ENCODE measurements around the gene SCNN1B. TPM values are rescaled to one million over a fixed set of nuclear protein-coding genes. Genes with fewer than 3 reads are reported as not detected.

SCNN1B gene
- total RNA-seq, 2 experiments from 2014 or later = not detected

DNA sequence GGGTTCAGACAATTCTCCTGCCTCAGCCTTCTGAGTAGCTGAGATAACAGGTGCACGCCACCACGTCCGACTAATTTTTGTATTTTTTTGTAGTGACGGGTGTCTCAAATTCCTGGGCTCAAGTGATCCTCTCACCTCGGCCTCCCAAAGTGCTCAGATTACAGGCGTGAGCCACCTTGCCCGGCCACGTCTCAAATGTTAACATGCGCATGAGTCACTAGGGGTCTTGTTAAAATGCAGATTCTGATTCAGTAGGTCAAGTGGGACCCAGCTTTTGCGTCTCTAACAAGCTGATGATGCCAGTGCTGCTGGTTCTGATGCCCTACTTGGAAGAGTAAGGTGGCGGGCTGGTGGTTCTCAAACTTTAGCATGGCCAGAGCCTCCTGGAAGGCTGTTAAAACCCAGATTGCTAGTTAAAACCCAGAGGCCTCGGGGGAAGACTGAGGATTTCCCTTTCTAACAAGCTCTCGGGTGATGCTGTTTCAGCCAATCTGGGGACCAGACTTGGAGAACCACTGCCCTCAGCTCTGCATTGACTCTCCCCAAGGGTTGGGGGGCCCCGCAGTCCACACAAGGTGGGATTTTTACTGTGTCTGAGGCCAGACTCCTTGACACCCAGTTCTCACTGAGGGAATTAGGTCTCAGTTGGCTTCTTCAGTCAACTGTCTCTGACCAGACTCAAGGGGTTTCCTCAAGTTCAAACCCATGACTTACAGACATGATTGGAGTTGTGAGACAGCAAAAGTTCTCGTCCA, 17.9 kb downstream of the SCNN1B start:
- Mint-ChIP-seq H3K27ac (no peak overlapping the region), H3K4me1 (no peaks in the 10 kb centered on the region), H3K27me3 (peaks cover 6% of the 10 kb centered on the region), H3K4me3 (no peak overlapping the region), H3K9me3 (no peaks in the 10 kb centered on the region), H3K36me3 (no peaks in the 10 kb centered on the region)
- POLR2A ChIA-PET = no interaction called here
- no peak for ATAC-seq (ENCODE audit: low read depth)
- no peak for DNase-seq

DNA sequence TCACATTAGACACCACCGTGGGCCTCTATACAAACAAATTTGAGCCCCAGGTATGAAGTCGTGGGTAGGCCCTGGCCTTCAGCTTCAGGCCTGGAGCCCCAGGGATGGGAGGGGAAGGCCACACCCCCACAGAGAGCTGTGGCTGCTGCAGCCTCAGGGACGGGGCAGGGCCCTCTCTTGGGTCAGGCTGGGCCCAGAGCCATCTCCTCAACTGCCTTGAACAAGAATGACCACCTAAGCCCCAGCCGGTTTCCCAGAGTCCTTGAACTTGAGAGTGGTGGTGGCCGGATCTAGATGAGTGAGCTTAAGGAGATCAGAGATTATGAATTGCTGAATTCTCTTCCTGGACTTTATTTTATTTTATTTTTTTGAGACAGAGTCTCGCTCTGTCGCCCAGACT, 18.6 kb downstream of the SCNN1B start:
- Mint-ChIP-seq H3K4me1 (no peaks in the 10 kb centered on the region), H3K27ac (no peak overlapping the region), H3K9me3 (no peaks in the 10 kb centered on the region), H3K36me3 (no peaks in the 10 kb centered on the region), H3K4me3 (no peak overlapping the region), H3K27me3 (peaks cover 6% of the 10 kb centered on the region)
- ATAC-seq (ENCODE audit: low read depth) (no peak), DNase-seq (no peak)
- POLR2A ChIA-PET = no interaction called here

DNA sequence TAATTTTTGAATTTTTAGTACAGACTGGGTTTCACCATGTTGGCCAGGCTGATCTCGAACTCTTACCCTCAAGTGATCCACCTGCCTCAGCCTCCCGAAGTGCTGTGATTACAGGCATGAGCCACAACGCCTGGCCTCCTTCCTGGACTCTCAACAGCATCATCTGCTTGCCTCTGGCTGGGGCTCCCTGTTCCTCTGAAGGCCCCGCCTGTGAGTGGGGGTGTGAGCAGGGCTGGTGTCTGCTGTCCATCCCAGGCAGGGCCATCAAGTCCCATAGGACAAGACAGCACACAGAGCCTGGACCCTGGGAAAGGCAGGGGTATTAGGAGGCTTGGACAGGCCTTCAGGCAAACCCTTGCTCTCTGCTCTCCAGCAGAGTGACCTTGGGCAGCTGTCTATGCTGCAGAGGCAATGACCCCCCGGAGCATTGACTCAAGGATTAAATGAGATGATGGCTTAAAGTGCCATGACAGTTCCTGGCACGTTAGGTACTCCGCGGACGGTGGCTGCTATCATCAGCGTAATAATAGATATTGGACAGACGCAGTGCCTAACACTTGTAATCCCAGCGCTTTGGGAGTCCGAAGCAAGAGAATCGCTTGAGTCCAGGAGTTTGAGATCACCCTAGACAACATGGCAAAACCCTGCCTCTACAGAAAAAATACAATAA, 19.2 kb downstream of the SCNN1B start:
- POLR2A ChIA-PET = no interaction called here
- ATAC-seq (ENCODE audit: low read depth) = no peak
- Mint-ChIP-seq H3K27me3 (peaks cover 6% of the 10 kb centered on the region), H3K4me1 (no peaks in the 10 kb centered on the region), H3K4me3 (no peak overlapping the region), H3K36me3 (no peaks in the 10 kb centered on the region), H3K27ac (no peak overlapping the region), H3K9me3 (no peaks in the 10 kb centered on the region)
- no peak for DNase-seq

DNA sequence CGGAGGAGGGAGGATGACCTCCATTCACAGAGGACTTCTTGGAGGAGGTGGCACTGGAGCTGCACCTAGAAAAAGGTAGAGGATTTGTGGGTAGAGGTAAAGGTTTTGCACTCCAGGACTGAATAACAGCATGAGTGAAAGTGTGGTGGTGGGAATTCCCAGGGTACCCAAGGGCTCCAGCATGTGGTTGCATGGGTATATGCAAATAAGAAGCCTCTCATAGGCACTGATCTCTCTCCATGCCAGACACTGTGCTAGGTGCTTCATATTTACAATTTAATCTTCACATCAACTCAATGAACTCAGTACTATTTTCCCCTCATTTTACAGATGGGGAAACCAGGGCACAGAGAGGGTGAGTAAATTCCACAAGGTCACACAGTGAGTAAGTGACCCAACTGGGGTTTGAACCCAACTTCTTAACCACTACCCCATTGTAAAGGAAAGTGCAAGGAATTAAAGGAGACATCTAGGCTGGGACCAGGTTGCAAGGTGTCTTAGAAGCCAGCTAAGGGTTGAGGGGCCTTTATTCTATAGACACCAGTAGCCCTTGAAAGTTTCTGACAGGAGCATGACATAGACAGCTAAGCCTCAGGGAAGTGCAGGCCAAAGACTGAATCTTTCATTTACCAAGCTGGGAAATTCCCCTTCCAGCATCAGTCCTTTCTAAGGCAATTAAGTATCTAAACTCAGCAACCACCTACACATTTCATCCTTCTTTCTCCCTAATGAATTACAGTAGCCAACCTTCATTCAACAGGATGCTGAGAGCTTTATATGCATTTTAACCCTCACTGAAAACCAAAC, 21.3 kb downstream of the SCNN1B start:
- peaks cover 6% of the 10 kb centered on the region for H3K27me3 Mint-ChIP-seq
- H3K36me3 Mint-ChIP-seq = no peaks in the 10 kb centered on the region
- no peak overlapping the region for H3K27ac Mint-ChIP-seq
- no peaks in the 10 kb centered on the region for H3K4me1 Mint-ChIP-seq
- ATAC-seq (ENCODE audit: low read depth) = no peak
- no peak for DNase-seq
- no peak overlapping the region for H3K4me3 Mint-ChIP-seq
- no peaks in the 10 kb centered on the region for H3K9me3 Mint-ChIP-seq
- POLR2A ChIA-PET = no interaction called here

DNA sequence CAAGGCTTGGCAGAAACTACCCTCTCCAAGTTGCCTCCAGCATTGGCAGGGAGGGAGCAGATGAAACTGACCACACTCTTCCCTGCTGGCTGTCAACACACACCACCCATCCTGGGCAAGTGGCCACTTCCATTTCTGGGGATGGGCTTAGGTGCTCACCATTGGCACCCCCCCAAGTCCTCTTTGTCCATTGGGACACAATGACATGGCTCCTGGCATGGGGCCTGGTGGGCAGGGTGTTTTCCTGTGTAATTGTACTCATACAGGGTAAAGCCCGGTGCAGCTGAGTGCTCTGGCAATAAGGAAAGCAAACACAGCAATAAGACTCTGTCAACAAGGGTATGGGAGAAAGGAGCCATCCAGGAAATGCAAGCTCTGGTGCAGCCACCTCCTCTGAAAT, 22.6 kb downstream of the SCNN1B start:
- H3K27ac Mint-ChIP-seq = no peak overlapping the region
- no peak overlapping the region for H3K4me3 Mint-ChIP-seq
- peaks cover 6% of the 10 kb centered on the region for H3K27me3 Mint-ChIP-seq
- no peaks in the 10 kb centered on the region for H3K4me1 Mint-ChIP-seq
- no peaks in the 10 kb centered on the region for H3K36me3 Mint-ChIP-seq
- POLR2A ChIA-PET = no interaction called here
- ATAC-seq (ENCODE audit: low read depth) (no peak), DNase-seq (no peak)
- H3K9me3 Mint-ChIP-seq = no peaks in the 10 kb centered on the region

DNA sequence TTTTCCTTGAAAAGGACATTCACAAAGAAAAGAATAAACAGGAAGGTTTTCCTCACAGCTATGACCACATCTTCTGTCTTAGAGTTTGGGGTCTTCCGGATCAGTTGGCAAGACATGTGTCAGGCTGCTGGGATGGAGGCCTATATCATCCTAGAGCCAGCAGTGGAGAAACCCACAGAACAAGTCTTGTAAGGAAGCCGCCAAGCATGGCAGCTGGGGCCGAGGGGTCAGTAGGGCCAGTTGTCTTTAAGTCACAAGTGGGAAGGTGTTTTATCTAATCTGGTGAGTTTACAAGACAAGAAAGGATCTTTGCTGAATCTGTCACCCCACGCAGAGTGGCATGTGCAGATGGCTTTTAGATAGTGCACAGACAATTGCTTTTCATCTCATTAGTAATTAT, 25.7 kb downstream of the SCNN1B start:
- ATAC-seq (ENCODE audit: low read depth) = no peak
- H3K4me1 Mint-ChIP-seq = no peaks in the 10 kb centered on the region
- no peaks in the 10 kb centered on the region for H3K36me3 Mint-ChIP-seq
- no peak overlapping the region for H3K4me3 Mint-ChIP-seq
- peaks cover 6% of the 10 kb centered on the region for H3K27me3 Mint-ChIP-seq
- DNase-seq = no peak
- POLR2A ChIA-PET = no interaction called here
- no peak overlapping the region for H3K27ac Mint-ChIP-seq
- no peaks in the 10 kb centered on the region for H3K9me3 Mint-ChIP-seq

DNA sequence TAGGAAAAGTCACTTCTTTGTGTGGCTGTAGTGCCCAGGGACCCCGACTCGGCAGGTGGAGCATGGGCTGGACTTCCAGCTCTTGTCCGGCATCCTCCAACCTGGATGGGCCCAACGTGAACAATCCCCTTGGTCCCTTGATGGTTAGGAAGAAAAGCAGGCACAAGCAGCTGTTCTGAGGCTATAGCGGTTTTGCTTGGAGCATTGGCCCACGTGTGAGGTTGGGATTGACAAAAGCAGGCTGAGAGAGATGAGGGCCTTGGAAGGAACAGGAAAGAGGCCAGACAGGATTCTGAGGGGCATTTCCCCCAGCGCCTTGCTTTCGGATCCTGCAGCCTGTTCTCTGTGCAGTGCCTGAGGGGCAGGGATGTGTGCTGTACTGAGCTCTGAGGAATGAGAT, 28.1 kb downstream of the SCNN1B start:
- Mint-ChIP-seq H3K27me3 (no peaks in the 10 kb centered on the region), H3K9me3 (no peaks in the 10 kb centered on the region), H3K4me3 (no peak overlapping the region), H3K36me3 (no peaks in the 10 kb centered on the region), H3K4me1 (no peaks in the 10 kb centered on the region), H3K27ac (no peak overlapping the region)
- POLR2A ChIA-PET = no interaction called here
- DNase-seq = no peak
- no peak for ATAC-seq (ENCODE audit: low read depth)

DNA sequence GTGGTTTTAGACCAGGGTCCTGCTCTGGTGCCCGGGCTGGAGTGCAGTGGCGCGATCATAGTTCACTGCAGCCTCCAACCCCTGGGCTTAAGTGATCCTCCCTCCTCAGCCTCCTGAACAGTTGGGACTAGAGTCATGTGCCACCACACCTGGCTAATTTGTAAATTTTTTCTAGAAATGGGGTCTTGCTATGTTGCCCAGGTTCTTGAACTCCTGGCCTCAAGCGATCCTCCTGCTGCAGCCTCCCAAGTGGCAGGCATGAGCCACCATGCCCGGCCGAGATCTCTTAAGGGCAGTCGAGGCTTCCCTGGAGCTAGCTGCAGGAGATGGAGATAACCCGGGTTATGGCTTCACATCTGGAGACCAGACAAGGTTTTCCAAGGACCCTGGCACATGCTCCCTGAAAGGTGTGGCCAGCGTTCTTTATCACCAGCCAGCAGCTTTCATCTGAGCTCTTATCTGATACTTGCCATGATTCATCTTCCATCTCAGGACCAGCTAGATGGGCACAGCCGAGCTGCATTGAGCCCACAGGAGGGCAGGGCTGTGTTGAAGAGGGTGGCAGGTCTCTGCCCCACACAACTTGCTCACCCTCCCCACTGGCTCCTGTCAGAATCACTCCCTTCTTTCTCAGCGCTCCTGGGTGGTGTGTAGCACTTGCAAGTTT, 28.6 kb downstream of the SCNN1B start:
- Mint-ChIP-seq H3K27ac (no peak overlapping the region), H3K27me3 (no peaks in the 10 kb centered on the region), H3K9me3 (no peaks in the 10 kb centered on the region), H3K36me3 (no peaks in the 10 kb centered on the region), H3K4me1 (no peaks in the 10 kb centered on the region), H3K4me3 (no peak overlapping the region)
- POLR2A ChIA-PET = no interaction called here
- DNase-seq (no peak), ATAC-seq (ENCODE audit: low read depth) (no peak)

DNA sequence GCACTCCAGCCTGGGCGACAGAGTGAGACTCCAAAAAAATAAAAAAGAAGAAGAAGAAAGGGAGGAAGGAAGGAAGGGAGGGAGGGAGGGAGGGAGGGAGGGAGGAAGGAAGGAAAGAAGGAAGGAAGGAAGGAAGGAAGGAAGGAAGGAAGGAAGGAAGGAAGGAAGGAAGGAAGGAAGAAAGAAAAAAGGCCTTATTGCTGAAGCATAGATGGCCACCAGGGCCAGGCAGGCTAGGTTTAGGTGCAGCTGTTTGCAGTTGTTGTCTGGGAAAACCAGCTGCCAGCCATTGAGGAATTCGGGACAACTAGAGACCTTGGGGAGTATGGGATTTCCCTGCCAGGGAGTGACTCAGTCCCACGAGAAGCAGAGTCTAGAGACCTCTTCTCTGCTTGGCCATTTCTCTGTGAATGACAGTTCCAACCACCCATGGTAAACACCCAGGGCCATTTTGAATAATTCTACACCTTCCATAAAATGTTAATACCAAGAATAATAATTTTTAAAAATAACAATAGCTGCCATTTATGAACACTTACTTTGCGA, 31.0 kb downstream of the SCNN1B start:
- POLR2A ChIA-PET = no interaction called here
- ATAC-seq (ENCODE audit: low read depth) = no peak
- no peaks in the 10 kb centered on the region for H3K27me3 Mint-ChIP-seq
- H3K4me3 Mint-ChIP-seq = no peak overlapping the region
- no peaks in the 10 kb centered on the region for H3K4me1 Mint-ChIP-seq
- no peak for DNase-seq
- H3K36me3 Mint-ChIP-seq = no peaks in the 10 kb centered on the region
- no peak overlapping the region for H3K27ac Mint-ChIP-seq
- no peaks in the 10 kb centered on the region for H3K9me3 Mint-ChIP-seq

DNA sequence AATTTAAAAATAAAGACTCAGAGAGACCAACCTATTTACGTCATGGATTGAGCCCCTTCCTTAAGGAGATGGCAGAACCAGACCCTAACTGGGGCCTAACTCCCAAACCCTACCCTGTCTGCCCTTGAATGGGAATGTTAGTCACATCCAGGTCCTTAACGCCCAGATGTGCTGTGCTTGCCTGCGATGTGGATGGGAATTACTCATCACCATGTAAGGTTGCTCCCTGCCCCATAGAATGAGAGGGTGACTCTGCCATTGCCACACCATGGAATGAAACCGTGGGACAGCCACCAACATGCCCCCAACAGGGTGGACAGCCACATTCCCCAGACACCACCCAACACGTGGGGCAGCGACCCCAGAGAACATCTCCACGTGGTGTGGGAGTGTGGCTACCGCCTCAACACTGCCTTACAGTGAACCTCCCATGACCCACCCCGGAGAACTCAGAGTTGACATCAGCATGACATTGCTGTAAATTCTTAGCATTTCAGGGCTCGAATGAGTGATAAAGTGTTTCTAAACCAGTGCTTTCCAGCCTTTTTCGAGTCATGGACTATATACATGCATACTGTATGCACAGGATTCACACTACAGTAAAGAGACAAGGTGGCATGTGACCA, 31.8 kb downstream of the SCNN1B start:
- Mint-ChIP-seq H3K4me3 (no peak overlapping the region), H3K27me3 (no peaks in the 10 kb centered on the region), H3K36me3 (no peaks in the 10 kb centered on the region), H3K27ac (no peak overlapping the region), H3K9me3 (no peaks in the 10 kb centered on the region), H3K4me1 (no peaks in the 10 kb centered on the region)
- DNase-seq (no peak), ATAC-seq (ENCODE audit: low read depth) (no peak)
- POLR2A ChIA-PET = no interaction called here

DNA sequence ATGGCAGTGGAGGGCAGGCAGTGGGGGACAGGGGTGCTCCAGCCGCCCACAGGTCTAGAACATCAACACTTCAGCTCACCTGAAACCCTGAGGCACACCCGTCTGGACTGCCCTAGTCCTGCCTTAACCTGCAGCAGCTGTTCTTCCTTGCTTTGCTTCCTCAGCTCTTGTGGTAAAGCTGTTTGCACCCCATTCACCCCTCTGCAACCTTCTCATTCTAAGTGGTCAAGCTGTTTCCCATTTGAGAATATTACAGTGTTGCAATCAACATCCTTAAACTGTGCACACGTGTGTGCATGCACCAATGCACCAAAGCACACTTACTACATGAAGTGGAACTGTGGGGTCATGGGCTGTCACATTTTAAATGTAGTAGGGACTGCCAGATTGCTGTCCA, 32.4 kb downstream of the SCNN1B start:
- Mint-ChIP-seq H3K27ac (no peak overlapping the region), H3K27me3 (no peaks in the 10 kb centered on the region), H3K9me3 (no peaks in the 10 kb centered on the region), H3K4me1 (no peaks in the 10 kb centered on the region), H3K4me3 (no peak overlapping the region), H3K36me3 (no peaks in the 10 kb centered on the region)
- DNase-seq = no peak
- POLR2A ChIA-PET = no interaction called here
- ATAC-seq (ENCODE audit: low read depth) = no peak

DNA sequence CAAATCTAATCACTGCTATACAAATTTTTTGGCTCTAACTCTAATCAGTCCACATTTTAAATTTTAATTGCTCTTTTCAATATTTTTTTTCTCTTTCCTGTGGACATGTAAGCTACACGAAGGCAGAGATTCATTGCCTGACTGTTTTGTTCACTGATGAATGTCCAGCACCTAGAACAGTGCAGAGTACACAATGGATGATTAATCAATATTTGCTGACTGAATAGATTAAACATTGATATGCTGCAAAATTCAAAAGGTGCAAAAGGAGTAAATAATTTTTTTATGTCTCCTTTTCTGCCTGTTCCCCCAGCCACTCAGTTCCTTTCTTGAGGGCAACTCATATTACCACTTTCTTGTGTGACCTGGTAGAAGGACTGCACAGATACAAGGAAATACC, 32.8 kb downstream of the SCNN1B start:
- Mint-ChIP-seq H3K27ac (no peak overlapping the region), H3K4me1 (no peaks in the 10 kb centered on the region), H3K4me3 (no peak overlapping the region), H3K36me3 (no peaks in the 10 kb centered on the region), H3K9me3 (no peaks in the 10 kb centered on the region), H3K27me3 (no peaks in the 10 kb centered on the region)
- no peak for ATAC-seq (ENCODE audit: low read depth)
- POLR2A ChIA-PET = interaction anchor here (0.6 kb wide), 1 partner anchor 360 kb away, joined by 10 read pairs; no protein-coding TSS in a partner anchor
- no peak for DNase-seq
